ENCODE measurements around the gene STK38.

DNA sequence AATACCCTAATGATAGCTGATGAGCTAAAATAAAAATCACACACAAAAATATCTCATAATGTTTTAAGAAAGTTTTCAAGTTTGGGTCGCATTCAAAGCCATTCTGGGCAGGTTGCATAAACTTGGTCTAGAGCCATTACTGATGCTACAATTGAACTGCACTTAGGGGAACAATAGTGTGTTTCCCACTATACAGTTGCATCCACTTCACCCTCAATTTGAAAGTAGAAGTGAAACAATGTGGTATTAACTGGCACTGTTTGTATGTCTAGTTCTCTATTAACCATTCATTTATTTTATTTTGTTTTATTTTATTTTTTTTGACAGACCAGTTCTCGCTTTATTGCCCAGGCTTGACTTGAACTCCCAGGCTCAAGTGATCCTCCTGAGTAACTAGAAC, 23.0 kb upstream of the STK38 start:
- no peak for TF ChIP-seq GATA2 (IDR thresholded peaks at IDR 0.05; ENCODE audit: low read depth, low read length)
- TF ChIP-seq GATA3 (IDR thresholded peaks at IDR 0.05; ENCODE audit: low read depth, low read length) = no peak
